Activated T-helper 9 cell treated with anti-CD3 and anti-CD28 coated beads, Interleukin-2, amount 50 U/mL, for 16 hours (primary cell): ENCODE data around the gene CLK2.
"Not testable (repeated sequence)": the region's sequence is repeated elsewhere in the genome, so short reads cannot be mapped to it uniquely, and the experiment has no call there.

Source experiments
- DNase-seq: peaks from one replicate; pipeline ENCODE4 v3.0.0-alpha.2; 2020; ENCODE audit warnings: low read depth

CLK2 gene

DNA sequence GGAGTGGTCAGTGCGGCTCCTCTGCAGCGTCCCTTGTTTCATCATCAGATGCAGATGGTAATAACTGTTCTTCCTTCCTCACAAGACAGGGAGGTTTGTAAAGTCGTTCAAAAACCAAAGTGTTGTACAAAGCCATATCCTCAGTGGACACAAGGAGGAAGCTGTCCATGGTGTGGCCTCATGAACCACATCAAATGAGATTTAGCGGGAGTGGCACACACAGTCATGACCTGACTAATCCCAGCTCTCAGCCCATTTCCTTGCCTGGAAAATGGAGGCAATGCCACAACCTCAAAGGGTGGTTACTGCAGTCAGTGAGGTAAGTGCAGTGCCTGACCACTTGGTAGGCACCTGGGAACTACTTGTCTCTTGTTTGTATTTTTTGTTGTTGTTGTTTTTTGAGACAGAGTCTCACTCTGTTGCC, 31.5 kb downstream of the CLK2 start:
- no peak for DNase-seq

- DNase-seq, result peak; percentile 35
Observed at GRCh38 chr1:155241069-155241679, 32.1 kb downstream of the CLK2 start.

DNA sequence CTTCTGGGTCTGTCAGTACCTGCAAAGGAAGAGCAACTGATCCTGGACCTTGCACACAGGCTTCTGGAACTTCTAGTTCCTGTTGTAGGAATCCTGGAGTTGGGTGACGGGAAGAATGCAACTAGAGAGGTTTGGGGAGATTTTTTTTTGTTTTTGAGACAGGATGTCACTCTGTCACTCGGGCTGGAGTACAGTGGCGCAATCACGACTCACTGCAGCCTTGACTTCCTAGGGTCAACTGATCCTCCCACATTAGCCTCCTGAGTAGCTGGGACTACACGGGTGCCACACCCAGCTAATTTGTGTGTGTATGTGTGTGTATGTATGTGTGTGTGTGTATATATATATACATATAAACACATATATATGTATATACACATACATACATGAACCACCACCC, 36.9 kb downstream of the CLK2 start:
- no peak for DNase-seq

DNA sequence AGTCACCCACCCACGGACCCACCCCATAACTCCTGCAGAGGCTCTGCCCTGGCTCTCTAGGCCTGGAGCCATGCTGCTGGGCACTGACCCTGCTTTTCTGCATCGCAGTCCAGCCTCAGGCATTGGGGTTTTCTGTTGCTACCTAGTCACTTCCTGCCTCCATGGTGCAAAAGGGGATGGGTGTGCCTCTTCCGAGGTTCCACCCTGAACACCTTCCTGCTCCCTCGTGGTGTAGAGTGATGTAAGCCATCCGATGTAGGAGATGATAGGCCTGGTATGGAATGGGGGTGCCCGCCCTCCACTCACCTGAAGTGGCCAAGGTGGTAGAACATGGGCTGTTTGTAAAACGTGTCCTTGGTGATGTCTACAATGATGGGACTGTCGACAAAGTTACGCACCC, 37.9 kb downstream of the CLK2 start:
- not testable (repeated sequence) for DNase-seq

DNA sequence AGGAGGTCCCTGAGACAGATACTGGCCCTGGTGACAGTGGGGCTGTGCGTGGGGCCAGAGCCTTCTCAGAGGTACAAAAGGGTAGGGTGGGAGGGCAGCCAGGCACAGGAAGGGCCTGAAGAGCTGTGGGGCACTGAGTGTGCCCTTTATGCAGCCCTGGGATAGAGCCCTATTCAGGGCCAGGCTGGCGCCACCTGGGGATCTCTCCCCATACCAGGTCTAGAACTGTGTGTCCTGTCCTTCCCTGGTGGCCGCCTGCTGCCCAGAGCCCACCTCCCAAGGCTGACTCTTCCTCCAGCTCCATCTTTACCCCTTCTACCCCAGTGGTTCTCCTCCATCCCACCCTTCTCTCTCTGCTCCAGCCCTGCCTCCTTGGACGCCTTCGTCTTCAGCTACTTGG, 39.8 kb downstream of the CLK2 start:
- not testable (repeated sequence) for DNase-seq

GRCh38 chr1:155232001-155232978, 41.0 kb downstream of the CLK2 start:
- DNase-seq, result not testable (repeated sequence)

- DNase-seq, result not testable (repeated sequence)
Observed at GRCh38 chr1:155231302-155231701, 42.0 kb downstream of the CLK2 start.

DNA sequence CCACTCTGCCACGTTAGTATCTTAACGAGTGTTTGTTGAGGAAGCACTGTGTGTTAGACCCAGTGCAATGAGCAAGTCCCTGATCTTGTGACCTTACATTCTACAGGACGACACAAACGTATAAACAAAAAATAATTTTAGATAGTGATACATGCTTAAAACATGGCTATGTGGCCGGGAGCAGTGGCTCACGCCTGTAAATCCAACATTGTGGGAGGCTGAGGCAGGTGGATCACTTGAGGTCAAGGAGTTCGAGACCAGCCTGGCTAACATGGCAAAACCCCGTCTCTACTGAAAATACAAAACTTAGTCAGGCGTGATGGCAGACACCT, 45.2 kb downstream of the CLK2 start:
- no peak for DNase-seq

GRCh38 chr1:155227261-155228095, 45.8 kb downstream of the CLK2 start:
- DNase-seq, result peak; percentile 100

- DNase-seq, result peak; percentile 45
Observed at GRCh38 chr1:155226910-155227260, 46.4 kb downstream of the CLK2 start.

GRCh38 chr1:155226188-155226909, 47.0 kb downstream of the CLK2 start:
- peak; percentile 87 for DNase-seq

DNA sequence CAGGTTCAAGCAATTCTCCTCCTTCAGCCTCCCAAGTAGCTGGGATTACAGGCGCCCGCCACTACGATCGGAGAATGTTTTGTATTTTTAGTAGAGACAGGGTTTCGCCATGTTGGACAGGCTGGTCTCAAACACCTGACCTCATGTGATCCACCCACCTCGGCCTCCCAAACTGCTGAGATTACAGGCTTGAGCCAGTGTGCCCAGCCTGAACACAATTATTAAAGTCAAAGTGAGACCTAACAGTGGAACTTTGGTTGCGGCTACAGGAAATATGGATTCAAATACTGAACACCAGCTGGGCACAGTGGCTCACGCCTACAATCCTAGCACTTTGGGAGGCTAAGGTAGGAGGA, 47.9 kb downstream of the CLK2 start:
- not testable (repeated sequence) for DNase-seq

DNA sequence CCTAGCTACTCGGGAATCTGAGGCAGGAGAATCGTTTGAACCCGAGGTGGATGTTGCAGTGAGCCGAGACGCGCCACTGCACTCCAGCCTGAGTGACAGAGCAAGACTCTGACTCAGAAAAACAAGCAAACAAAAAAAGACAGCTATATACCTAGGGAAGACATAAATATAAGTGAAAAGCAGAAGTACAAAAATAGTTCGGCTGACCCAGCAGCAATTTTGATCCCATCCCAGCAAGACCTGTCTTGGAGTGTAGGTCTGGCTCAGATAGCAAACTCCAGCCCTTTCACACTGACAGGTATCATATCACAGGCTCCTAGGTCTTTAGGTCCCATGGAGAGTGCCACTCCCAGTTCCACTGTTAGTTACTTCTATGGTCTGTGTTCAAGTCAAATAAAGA, 50.3 kb downstream of the CLK2 start:
- DNase-seq, result no peak

DNA sequence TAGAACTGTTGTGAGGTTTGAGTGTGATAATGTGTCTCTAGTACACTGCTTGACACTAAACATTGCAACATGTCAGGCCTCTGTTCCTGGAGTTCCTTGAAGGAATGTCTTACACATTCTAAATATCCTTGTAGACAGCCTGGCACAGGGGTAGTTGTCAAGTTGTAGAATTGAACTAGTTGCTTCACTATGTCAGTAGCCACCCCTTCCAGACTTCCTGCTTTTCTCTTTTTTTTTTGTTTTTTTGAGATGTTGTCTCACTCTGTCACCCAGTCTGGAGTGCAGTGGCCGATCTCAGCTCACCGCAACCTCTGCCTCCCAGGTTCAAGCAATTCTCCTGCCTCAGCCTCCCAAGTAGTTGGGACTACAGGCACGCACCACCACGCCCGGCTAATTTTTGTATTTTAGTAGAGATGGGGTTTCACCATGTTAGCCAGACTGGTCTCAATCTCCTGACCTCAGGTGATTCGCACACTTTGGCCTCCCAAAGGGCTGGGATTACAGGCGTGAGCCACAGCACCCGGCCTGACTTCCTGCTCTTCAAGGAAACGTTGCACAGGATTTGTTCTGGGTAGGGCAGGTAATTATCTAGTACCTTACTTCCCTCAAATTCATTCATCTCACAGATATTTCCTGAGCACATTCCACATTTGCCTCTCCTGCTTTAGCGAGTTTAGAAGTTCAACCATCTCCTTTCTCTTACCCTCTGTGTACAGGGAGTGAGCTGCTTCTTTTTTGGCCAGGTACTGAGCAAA, 52.9 kb downstream of the CLK2 start:
- DNase-seq, result not testable (repeated sequence)

GRCh38 chr1:155219592-155220031, 53.7 kb downstream of the CLK2 start:
- DNase-seq, result no peak

DNA sequence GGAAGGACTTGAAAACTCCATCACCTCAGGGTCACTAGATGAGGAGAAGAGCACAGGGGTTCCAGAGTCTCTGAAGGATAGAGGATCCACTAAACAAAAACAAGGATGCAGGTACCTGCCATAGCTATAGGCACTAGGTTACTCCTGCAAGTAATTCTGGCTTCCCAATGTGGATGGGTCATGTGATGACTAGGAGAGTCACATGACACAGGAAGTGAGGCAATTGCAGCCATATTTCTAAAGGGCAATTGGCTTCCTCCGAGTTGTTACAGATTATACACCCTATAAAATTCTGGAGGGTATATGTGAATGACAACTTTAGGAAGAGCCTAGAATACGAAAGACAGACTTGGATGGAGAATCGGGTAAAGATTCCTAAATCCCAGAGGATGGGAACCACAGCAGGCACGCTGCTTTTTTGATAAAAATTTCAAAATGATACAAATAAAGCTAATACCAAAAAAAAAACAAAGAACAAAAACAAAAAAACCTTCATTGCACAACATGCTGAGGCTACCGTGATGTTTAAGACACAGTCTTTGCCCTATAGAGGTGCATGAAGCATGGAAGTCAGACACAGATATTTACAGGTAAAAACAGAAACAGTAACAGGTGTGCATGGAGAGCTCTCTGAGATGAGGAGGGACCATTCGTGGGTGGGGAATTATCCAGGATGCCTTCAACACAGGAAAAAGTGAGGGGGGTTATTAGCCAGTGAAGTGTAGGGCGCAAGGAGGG, 54.3 kb downstream of the CLK2 start:
- no peak for DNase-seq

DNA sequence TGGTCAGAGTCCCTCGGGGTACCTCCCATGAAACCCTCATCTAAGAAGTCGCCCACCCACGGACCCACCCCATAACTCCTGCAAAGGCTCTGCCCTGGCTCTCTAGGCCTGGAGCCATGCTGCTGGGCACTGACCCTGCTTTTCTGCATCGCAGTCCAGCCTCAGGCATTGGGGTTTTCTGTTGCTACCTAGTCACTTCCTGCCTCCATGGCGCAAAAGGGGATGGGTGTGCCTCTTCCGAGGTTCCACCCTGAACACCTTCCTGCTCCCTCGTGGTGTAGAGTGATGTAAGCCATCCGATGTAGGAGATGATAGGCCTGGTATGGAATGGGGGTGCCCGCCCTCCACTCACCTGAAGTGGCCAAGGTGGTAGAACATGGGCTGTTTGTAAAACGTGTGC, 58.6 kb downstream of the CLK2 start:
- not testable (repeated sequence) for DNase-seq
